K562 (cell line): Measurements from ENCODE around the gene NUP205.
"Not testable (repeated sequence)": the region's sequence is repeated elsewhere in the genome, so short reads cannot be mapped to it uniquely, and the experiment has no call there.

Experiments
- CHD1 ChIP-seq: fragments of 200-600 bp; sonication (generic); IDR thresholded peaks from one replicate; pipeline ENCODE4 v1.6.1; 2012; ENCODE audit warnings: mild to moderate bottlenecking, moderate library complexity, low read length, inconsistent platforms
- CHD2 ChIP-seq: IDR thresholded peaks from 2 replicates; pipeline ENCODE4 v1.6.1; 2011; ENCODE audit warnings: low read depth, low read length
- CTCF ChIP-seq, 3 experiments: IDR thresholded peaks in 2 of 3; conservative IDR thresholded peaks in 1 of 3; 2 replicates each; pipeline ENCODE4 v1.5.1; 2011 to 2012; ENCODE audit warnings: low read length in 3 of 3, mild to moderate bottlenecking in 3 of 3, control low read depth in 2 of 3, improper control_type of control experiment in 1 of 3, inconsistent platforms in 1 of 3, low read depth in 1 of 3, mixed read lengths in 1 of 3, moderate library complexity in 1 of 3; ENCODE audit not compliant: insufficient read depth in 2 of 3
- E2F1 ChIP-seq: sonication (generic); formaldehyde crosslinking; IDR thresholded peaks from 2 replicates; pipeline ENCODE4 v1.8.1; 2023; ENCODE audit warnings: mild to moderate bottlenecking, missing genetic modification reagents, moderate library complexity
- MIER1 ChIP-seq: fragments of 450-650 bp; IDR thresholded peaks from 2 replicates; pipeline ENCODE4 v1.6.1; 2016; ENCODE audit warnings: antibody characterized with exemption, mild to moderate bottlenecking, low read depth
- POLR2AphosphoS5 ChIP-seq: IDR thresholded peaks from 2 replicates; pipeline ENCODE4 v1.6.1; 2011; ENCODE audit warnings: mild to moderate bottlenecking, low read depth, low read length, moderate library complexity; ENCODE audit not compliant: control insufficient read depth, insufficient read depth
- RFX5 ChIP-seq: IDR thresholded peaks from 2 replicates; pipeline ENCODE4 v1.6.1; 2011; ENCODE audit warnings: low read depth, mild to moderate bottlenecking, improper control_type of control experiment, low read length
- SREBF2 ChIP-seq: sonication (generic); formaldehyde crosslinking; IDR thresholded peaks from 2 replicates; pipeline ENCODE4 v1.4.0; 2020; ENCODE audit warnings: mild to moderate bottlenecking, missing genetic modification reagents
- TAF1 ChIP-seq: IDR thresholded peaks from 2 replicates; pipeline ENCODE4 v1.6.1; 2011; ENCODE audit warnings: mild to moderate bottlenecking, low read length, moderate library complexity; ENCODE audit not compliant: insufficient read depth, control insufficient read depth, severe bottlenecking; ENCODE audit errors: extremely low read depth
- TEAD4 ChIP-seq, 2 experiments: sonication (generic) in 1 of 2; formaldehyde crosslinking in 1 of 2; IDR thresholded peaks; 2 replicates each; pipeline versions ENCODE4 v1.6.1 to v1.8.0; 2012 to 2022; ENCODE audit warnings: borderline replicate concordance in 1 of 2, inconsistent platforms in 1 of 2, low read length in 1 of 2, mild to moderate bottlenecking in 1 of 2, missing genetic modification reagents in 1 of 2
- YY1 ChIP-seq, 3 experiments: IDR thresholded peaks; 2 replicates each; pipeline ENCODE4 v1.6.1; 2011; ENCODE audit warnings: low read length in 2 of 3, mild to moderate bottlenecking in 2 of 3, moderate library complexity in 2 of 3, borderline replicate concordance in 1 of 3, control low read depth in 1 of 3, low read depth in 1 of 3; ENCODE audit not compliant: insufficient read depth in 3 of 3, insufficient replicate concordance in 2 of 3, control insufficient read depth in 1 of 3, insufficient read length in 1 of 3; ENCODE audit errors: extremely low read depth in 1 of 3
- ZNF239 ChIP-seq: fragments of 250-450 bp; sonication (Bioruptor Pico); IDR thresholded peaks from 2 replicates; pipeline ENCODE4 v1.4.0; 2020; ENCODE audit warnings: mild to moderate bottlenecking
- ZNF586 ChIP-seq: fragments of 450-650 bp; formaldehyde crosslinking; conservative IDR thresholded peaks from 2 replicates; pipeline ENCODE4 v1.4.0; 2020; ENCODE audit warnings: mild to moderate bottlenecking, moderate library complexity

- TF ChIP-seq CHD1; TAF1; SREBF2 (CRISPR knock-in tag); YY1 (IDR thresholded peaks at IDR 0.05; ENCODE audit: borderline replicate concordance in 1 of 3, control insufficient read depth in 1 of 3, extremely low read depth in 1 of 3, insufficient read depth in 3 of 3, insufficient read length in 1 of 3, insufficient replicate concordance in 2 of 3, low read depth in 1 of 3, low read length in 2 of 3); CHD2; ZNF239 (CRISPR knock-in tag); ZNF586 (CRISPR knock-in tag); CTCF (IDR thresholded peaks at IDR 0.05 in 2 of 3, conservative IDR thresholded peaks at IDR 0.05 in 1 of 3; ENCODE audit: insufficient read depth in 2 of 3, low read depth in 1 of 3, low read length in 3 of 3); E2F1; TEAD4 (IDR thresholded peaks at IDR 0.05; ENCODE audit: low read length); TEAD4 (CRISPR knock-in tag; IDR thresholded peaks at IDR 0.05; ENCODE audit: borderline replicate concordance); MIER1; RFX5; POLR2AphosphoS5: not testable (repeated sequence)
Observed at GRCh38 chr7:135692606-135693005, 134.9 kb downstream of the NUP205 start.
